NCI-H446 (cell line): ENCODE results near the gene AQP12B.
"Not testable (repeated sequence)": the region's sequence is repeated elsewhere in the genome, so short reads cannot be mapped to it uniquely, and the experiment has no call there.

ENCODE experiments used
- DNase-seq, 2 experiments: peaks; one replicate each; lab custom pipeline; 2025; lab: John Stamatoyannopoulos, UW

AQP12B gene

DNA sequence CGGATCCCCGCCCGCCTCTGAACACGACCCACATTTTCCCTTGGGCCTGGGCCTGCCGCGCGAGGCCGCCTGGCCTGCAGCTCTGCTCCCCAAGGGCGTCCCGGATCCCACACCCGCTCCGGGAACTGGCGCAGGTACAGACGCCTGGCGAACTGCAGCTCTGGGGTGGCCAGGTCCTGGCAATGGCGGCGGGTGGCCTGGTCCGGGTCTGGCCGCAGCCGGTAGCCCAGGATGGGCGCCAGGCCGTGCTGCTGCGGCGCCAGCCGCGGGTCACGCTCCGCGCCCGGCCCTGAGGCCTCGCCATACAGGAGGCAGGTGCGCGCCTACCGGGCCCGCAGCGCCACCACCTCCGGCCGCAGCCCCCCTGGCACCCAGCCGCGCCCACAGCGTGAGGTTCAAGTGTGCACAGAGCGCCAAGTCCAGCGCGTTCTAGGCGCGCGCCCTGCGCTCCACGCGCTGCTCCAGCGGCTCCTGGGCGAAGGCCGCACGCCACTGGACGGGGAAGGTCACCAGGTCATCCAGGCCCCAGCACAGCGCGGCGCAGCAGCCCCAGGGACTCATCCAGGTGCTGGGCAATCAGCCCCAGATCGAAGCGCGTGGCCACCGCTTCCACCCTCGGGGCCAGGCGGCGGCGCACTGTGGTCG, 18.5 kb upstream of the AQP12B start:
- DNase-seq: no peak

DNA sequence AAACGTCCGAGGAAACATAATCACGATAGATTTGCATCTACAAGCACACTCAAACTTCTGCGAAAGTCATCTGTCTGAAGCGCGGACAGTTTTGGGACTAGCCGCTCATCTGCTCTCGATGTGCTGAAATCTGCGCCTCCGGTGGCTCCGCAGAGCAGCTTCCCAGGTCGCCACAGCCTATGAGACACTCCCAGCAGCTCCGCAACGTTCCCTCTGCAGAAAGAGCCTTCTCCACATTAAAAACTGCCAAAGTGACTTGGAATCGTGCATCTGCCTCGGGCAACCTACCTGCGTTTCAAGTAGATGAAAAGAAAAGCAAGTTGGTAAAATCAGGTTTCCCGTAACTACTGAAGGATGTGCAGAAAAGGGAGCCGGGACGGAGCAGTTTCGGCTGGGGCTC, 17.9 kb upstream of the AQP12B start:
- DNase-seq: not testable (repeated sequence)

DNA sequence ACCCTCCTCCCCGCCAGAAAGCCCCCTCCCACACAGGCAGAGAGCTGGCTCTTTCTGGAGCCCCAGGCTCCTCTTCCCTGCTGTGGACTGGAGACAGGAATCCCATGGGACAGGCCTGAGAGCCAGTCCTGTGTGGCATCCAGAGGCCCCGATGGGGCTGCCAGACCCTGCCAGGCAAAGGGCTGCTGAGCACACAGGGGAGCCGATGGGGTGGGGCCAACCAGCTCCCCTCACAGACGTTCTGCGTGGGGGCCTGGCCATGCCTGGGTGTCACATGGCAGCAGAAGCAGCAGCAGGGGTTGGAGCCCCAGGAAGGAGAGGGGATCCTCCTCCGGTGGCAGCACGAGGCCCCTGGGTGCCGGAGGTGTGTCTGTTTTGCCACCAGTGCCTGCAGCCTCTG, 17.1 kb upstream of the AQP12B start:
- DNase-seq: not testable (repeated sequence)

DNA sequence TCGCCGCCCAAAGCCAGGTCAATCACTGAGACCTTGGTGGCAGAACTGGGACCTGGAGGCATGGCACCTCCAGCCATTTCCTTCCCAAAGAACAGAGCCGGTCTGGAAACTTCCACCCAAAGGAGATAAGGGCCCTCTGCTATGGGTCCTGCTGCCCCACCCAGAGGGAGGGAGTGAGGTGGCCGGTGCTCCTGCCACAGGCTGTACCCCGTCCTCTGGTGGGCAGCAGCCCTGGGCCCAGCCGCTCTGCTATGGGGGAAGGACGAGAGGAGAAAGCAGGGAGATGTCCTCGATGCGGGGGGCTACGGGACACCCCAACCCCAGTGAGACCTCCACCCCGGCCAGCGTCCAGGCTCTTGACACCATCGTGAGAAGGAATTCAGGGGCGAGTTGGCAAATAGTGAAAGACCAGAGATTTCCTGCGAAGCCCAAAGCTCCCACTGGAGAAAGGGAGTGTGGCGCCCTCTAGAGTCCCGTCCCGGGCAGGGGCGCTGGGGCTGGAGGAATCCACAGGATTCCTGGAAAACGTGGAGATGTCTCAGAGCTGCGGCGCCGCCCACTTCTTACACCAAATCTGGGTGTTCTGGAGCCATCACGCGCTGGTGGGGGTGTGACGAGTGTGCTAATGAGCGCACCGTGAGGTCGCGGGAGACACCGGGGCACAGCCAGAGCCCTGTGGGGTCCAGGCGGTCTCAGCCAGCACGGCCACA, 16.3 kb upstream of the AQP12B start:
- DNase-seq: not testable (repeated sequence)

DNA sequence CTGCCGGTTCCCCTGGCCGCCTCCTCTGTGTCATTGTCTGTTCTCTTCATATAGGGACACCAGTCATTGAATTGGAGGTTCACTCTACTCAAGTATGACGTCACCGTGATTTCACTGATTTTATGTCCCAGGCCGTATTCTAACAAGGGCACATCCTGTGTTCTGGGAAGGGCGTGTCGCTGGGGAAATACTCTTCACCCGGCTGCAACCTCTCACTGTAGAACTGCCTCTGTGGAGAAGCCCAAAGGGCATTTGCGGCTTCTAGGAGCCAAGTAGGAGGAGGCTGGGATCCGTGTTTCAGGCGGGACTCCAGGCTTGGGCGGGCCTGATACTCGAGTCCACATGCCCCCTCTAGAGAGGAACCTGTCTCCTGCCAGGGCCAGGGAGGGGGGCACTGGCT, 13.8 kb upstream of the AQP12B start:
- not testable (repeated sequence) for DNase-seq

DNA sequence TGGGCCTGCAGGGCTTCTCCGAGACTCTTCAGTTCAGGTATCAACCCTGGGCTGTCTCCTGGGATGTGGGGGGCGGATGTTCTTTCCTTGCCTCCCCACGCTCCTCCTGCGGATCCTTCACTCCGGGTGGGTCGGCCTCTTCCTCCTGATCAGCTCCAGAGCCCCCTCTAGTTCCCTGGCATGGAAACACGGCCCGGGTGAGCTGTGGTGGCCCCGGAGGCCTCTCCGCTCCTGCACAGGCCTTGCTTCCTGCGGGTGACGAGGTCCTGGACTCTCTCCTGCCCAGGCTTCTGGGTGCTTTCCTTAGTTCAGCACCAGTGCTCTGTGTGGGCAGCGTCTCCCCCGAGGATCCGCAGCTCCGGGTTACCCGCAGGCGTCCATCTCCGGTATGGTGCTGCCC, 12.9 kb upstream of the AQP12B start:
- not testable (repeated sequence) for DNase-seq

DNA sequence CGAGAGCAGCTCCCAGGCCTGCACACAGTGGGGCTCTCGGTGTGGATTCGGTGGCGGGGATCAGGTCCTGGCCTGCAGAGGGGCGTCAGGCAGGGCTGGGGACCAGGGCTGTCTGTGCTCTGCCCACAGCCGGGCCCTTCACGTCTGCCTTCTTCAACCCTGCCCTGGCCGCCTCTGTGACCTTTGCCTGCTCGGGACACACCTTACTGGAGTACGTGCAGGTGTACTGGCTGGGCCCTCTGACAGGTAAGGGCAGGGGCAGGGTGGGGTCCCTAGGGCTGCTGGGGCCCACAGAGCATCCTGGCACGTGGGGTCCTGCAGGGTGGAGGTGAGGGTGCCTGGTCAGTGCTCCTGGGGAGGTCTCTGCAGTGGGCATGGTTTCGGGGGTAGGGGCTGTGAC, 11.6 kb upstream of the AQP12B start:
- not testable (repeated sequence) for DNase-seq

DNA sequence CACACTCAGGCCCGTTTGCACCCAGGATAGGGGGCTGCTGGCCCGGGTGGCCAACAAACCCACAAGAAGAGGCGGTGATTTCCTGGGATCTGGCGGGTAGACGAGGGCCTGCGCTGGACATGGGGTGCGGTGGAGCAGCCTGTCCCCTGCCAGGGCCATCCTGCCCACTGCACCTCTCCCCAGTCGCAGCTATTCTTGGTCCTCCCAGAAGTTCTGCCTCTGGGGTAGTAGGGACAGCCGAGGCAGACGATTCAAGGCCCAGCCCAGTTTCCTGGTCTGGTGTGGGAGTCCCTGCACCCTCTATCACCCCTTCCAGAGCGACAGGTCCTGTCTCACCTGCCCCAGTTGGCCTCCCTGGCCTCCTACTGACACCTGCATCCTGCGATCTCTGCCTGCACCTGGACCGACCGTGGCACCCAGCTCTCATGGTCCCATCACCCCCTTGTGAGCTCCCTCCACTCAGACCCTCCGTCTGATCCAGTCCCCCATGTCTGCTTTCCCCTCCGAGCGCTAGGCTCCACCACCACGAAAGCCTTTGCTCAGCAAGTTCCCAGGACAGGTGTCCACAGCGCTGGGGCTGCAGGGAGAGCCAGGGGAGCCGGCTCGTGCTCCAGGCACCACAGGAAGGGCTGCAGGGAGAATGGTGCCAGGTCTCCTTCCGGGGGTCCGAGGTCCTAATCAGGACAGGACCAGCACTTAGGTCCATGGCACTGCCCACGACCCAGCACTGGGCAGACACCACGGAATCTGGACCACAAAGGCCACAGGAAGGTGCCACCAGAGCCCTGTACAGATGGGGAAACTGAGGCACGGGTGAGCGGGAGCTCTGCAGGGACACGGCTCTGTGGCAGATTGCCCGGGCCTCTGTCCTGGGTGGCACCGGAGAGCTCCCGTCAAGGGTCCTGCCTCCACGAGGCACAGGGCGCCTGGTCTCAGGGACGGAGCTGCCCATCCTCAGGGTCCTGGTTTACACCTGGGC, 10.2 kb upstream of the AQP12B start:
- DNase-seq: not testable (repeated sequence)

DNA sequence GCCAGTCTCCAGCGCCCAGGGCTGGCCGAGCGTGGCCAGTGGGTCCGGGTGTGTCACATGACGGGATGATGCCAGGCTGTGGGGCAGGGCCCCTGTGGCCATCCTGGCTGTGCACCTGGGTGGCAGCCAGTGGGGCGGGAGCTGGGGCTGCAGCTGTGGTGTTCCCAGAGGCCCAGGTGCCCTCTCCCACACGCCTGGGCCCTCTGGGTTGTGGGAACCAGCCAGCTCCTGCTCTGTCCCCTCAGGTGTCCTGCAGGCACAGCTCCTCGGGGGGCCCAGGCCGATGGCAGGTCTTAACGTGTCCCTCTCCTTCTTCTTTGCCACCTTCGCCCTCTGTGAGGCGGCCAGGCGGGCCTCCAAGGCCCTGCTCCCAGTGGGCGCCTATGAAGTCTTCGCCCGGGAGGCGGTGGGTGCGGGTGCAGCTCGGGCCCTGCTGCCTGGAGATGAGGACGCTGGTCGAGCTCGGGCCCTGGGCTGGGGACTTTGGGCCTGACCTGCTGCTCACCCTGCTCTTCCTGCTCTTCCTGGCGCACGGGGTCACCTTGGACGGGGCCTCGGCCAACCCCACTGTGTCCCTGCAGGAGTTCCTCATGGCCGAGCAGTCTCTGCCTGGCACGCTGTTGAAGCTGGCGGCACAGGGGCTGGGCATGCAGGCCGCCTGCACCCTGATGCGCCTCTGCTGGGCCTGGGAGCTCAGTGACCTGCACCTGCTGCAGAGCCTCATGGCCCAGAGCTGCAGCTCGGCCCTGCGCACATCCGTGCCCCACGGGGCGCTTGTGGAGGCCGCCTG, 9.1 kb upstream of the AQP12B start, which contains the start of gene AQP12A:
Gene AQP12A (plus strand): TSS at position 236 of the 790 bp plus-strand sequence. CDS start 48 bp downstream, at position 284.
- not testable (repeated sequence) for DNase-seq

DNA sequence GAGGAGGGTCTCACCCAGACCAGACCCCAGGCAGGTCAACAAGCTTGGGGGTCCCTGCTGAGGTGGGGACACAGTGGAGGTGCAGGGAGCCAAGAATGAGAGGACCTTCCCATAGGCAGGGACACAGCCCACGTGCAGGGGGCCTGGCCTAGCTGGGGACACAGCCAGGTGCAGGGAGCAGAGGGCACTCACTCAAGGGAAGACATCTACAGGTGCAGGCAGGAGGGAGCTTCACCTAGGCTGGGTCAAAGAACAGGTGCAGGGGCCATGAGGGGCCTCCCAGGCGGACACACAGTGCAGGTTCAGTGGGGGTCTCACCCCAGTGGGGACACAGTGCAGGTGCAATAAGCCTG, 8.4 kb upstream of the AQP12B start:
- not testable (repeated sequence) for DNase-seq

DNA sequence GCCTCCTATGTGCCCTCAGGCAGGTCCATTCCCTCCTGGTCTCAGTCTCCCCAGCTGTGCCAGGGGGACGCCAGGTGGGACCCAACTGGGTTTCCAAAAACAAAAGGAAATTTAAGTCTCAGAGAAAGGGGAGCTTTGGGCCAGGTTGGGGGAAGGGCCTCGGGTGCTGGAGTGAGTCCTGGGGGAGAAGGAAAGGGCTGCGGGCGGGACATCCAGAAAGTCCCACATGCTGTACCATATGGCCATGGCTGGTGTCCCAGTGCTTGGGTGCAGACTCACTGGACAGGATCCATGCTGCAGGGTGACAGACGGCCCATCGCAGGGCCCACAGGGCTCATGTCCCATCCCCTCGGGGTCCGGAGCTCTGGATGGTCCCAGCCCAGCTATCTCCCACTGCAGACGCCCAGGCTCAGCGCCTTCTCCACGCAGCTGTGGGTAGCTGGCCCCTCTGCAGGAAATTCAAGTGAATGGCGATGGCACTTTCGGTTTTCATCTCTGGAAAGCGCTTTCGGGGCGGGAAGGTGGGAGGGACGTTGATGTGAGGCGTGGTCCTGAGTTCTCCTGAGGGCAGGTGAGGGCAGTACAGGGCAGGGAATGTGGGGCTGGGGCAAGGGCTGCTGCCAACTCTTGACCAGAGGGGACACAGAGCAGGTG, 7.9 kb upstream of the AQP12B start:
- peak in 1 of 2 experiments; percentile 27 for DNase-seq

DNA sequence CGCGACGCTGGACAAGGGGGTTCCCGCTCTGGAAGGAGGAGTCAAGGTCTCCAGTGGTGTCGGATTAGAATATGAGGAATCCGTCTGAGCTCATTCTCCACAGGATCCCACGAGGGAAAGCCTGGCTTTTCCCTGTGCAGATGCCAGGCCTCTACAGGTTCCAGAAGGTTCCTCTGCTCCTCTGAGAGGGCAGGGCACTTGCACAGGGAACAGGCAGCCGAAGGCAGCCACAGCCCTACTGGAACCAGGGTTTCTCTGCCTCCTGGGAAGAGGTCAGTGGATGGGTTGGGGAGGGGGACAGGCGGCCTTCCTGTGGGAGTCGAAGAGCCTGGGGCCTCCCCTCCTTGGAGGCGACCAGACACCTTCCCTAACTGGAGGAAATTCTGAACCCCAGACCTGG, 7.3 kb upstream of the AQP12B start:
- DNase-seq: no peak

DNA sequence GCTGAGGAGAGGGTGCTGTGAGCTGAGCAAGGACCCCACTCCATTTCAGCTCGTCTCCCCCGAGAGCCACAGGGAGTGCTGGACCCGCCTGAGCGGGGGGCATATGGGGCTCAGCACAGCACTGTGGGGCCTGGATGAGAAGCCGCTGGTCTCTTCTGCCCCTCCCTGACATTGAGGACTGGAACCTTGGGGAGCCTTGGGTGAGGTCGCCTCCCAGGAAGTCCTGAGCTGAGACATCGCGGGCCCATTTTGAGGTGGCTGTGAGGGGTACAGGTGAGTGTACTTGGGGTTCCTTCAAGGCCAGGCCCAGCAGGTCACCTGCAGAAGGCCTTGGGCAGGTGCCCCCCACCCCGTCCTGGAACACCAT, 5.9 kb upstream of the AQP12B start:
- no peak for DNase-seq

DNA sequence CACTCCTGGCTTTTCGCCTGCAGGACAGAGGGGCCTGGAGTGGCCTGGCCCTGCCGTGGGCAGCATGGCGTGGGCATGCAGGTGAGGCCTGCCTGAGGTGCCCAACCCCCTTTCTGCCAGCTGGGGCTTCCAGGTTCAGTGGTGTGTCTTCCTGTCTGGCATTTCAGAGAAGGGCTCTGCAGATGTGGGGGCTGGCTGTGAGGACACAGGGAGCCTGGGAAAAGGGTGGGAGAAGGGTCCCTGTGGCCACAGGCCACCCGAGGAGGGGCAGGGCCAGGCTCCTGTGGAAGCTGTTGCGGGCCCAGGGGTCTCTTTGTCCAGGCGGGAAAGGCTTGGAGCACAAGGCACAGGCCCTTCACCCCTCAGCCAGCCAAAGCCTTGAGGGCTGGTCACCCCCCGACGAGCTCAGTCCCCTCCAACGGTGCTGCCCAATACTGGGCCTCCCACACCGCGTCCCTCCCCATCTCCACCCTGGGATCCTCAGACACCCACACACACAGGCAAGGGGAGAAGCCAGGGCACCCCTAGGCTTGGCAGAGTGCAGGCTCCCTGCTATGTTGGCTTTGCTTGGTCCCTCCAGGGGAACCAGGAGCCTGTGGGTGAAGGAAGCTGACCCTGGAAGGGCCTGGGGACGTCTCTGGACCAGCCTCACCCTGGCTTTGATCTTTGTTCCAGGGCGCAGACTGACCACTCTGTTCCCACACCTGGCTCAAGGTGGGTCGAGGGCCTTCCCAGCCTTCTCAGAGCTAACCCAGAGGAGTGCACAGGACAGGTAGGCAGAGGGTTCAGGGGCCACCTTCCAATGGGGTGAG, 5.3 kb upstream of the AQP12B start:
- DNase-seq: no peak

DNA sequence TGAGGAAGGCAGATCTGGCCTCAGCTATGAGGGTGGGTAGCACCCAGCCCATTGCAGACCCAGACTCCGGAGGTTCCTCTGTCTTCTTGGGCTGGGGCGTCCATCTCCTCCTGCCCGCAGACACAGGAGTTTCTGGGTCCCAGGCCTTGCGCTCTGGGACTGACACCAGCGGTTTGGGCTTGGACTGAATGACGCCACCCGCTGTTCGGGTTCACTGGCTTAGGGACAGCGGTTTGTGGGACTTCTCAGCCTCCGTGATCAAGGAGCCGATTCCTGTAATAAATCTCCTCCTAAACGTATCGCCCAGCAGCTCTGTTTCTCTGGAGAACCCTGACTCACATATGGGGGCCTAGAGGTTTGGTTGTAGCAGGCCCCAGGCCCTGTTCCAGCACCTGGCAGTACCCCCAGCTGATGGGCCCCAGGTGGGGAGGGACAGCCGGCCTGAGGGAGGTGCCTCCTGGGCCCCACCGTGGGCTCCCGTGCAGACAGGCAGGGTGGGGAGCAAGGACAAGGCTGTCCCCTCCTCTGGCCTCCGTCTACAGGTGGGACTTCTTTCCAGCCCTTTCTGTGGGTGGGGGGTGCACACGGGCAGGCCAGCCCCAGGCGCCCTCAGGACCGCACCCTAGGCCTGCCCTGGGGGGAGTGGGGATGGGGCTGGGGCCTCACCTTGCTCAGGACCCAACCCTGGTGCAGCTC, 4.5 kb upstream of the AQP12B start:
- DNase-seq: no peak

DNA sequence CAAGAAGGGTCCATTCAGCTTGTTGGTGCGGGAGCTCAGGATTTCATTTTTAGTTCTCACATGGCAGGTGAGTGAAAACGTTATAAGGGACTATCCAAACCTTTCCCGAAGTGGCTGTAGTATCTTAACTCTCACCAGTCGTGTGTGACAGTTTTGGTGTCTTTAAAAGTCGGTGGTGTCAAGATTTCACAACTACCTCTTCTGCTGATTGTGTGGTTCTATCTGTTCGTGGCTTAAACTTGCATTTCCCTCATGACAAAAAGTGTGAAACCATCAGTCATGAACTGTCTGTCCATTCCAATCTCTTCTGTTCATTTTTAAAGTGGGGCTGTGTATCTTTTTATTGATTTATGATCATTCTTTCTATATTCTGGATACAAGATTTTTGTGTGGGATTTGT, 3.8 kb upstream of the AQP12B start:
- DNase-seq: no peak

DNA sequence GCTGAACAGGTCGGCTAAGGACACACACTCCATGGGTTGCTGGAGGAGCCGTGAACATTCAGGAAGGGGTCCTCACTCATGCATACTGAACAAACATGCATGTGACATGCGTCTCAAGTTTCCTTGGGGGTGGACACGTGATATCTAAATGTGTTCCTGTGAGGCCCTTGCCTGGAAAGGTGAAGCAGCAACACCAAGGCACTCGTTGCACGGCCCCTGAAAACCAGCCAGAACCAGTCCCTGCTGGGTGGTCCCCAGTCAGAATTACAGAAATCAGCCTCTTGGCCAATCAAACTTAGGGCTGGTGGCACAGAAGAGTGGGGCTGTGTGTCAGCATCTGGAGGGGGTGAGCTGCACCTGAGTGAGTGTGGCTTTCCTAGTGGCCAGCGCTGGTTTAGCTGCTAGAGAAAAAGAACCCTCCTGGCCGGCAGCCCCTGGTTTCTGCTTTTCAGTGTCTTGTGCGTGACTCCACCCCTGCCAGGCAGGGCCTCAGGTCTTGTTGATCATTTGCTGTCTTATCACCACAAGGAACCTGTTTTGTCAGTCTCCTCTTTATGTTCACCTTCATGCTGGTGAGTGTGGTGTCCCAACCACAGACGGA, 3.2 kb upstream of the AQP12B start:
- no peak for DNase-seq

DNA sequence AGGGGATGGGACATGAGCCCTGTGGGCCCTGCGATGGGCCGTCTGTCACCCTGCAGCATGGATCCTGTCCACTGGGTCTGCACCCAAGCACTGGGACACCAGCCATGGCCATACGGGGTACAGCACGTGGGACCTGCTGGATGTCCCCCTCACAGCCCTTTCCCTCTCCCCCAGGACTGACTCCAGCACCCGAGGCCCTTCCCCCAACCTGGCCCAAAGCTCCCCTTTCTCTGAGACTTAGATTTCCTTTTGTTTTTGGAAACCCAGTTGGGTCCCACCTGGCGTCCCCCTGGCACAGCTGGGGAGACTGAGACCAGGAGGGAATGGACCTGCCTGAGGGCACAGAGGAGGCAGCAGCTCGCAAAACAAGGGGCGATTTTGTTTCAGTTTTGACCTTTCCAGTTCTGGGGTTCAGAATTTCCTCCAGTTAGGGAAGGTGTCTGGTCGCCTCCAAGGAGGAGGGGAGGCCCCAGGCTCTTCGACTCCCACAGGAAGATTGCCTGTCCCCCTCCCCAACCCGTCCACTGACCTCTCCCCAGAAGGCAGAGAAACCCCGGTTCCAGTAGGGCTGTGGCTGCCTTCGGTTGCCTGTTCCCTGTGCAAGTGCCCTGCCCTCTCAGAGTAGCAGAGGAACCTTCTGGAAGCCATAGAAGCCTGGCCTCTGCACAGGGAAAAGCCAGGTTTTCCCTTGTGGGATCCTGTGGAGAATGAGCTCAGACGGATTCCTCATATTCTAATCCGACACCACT, 1.5 kb upstream of the AQP12B start:
- not testable (repeated sequence) for DNase-seq
